Measurements from ENCODE around the gene ARHGAP21.
A peak's percentile ranks its signal among the peaks of the same experiment; 100 is the strongest.
"Not testable (repeated sequence)": the region's sequence is repeated elsewhere in the genome, so short reads cannot be mapped to it uniquely, and the experiment has no call there.

Gene ARHGAP21

DNA sequence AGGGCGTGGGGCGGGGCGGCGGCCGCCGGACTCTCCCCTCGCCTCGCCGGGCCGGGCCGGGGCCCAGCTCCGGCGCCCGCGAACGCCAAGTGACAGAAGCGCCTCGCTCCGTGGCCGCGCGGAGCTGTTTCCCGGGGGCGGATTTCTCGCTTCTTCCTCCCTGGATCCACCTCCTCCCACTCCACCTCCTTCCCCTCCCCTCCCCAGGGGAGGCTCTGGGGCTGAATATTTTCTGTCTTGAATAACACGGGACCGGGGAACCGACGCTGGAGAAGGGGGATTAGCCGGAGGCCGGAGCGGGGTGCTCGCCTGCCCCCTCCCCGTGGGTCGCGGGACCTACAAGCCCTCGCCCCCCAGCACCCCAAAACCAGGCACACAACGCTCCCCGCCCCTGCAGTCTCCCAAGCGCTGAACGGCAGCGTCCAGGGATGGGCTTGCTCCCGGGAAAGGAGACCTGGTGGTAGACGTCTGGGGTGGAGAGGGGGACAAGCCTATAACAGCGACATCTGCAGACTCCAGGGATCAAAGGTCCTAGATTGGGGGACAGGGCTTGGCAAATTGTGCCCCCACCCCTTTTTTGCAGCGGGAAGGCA is at the start of gene ARHGAP21:
Gene ARHGAP21, minus strand, starts transcription at position 100 of the 593 bp plus-strand sequence. CDS start 1,988 bp downstream, outside the sequence.
- peak; percentile 24 to 27 for DNase-seq

DNA sequence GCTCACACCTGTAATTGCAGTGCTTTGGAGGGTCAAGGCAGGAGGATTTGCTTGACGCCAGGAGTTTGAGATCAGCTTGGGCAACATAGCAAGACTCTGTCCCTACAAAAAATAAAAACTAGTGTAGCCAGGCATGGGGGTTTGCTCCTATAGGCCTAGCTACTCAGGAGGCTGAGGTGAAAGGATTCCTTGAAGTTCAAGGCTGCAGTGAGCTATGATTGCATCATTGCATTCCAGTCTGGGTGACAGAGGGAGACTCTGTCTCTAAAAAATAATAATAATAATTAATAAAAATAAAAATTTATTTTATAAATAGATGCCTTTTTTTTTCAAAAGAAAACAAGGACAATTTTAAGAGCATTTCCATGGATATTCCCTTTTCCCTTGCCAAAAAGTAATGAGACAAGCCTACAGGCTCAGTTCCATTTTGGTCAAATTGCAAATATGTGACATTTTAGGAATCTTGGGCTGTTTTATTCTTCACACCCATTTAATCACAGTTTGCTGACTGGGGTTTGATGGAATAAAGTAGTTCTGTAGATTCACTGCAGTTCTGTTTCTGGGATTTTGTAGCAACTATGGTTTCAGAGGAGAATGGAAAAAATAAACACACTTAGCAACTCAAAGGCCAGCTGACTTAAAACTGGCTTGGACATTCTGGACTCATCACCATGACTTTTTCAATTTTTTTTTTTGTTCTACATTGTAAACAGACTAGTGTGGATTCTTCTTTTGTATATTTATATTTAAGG is 48.4 kb upstream of the ARHGAP21 start:
- DNase-seq, result no peak

- DNase-seq, result not testable (repeated sequence)
Observed at GRCh38 chr10:24764991-24765390, 41.3 kb upstream of the ARHGAP21 start.

- DNase-seq, result no peak
Observed at GRCh38 chr10:24762966-24763623, 39.4 kb upstream of the ARHGAP21 start.

DNA sequence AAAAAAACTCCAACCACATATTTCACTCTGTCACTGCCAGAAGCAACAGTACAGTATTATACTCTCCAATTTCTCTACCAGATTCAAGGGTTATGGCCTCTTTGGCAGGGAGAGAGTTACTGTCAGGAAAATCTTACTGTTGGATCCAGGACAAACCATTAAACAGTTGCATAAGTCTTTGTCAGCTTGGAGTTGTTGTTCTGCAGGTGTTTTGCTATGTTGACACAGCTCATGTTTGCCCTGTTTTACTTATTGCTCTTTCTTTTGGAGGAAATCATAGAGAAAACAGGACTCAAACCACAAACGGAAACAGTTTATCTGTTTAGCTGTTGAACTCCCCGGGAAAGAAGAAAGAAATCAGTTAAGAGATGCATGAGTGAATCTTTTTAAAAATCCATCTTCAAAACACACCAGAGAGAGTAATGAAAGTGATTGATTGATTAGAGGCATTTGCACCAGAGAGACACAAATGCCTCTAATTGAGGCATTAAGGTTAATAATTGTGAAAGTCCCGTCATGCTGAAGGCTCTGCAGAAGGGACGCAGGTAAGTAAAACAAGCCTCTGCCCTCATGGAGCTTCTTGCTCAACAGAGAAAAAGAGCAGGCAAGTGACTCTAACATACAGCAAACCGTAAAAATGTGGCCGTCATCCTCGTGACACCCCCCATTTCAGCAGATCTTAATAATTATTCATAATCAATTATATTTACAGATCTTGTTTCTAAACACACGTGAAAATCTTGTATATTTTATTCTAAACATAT is 38.7 kb upstream of the ARHGAP21 start:
- DNase-seq, result no peak

DNA sequence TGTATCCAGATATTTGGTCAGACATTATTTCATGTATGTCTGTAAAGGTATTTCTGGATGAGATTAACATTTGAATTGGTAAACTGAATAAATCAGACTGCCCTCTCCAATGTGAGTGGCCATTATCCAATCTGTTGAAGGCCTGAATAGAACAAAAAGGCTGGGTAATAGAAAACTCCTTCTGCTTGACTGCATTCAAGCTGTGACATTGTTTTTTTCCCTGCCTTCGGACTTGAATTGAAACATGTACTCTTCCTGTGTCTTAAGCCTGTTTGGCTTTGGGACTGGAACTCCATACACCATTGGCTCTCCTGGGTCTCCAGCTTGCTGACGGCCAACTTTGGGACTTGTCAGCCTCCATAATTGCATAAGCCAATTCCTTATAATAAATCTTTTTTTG is 36.0 kb upstream of the ARHGAP21 start:
- DNase-seq, result no peak

DNA sequence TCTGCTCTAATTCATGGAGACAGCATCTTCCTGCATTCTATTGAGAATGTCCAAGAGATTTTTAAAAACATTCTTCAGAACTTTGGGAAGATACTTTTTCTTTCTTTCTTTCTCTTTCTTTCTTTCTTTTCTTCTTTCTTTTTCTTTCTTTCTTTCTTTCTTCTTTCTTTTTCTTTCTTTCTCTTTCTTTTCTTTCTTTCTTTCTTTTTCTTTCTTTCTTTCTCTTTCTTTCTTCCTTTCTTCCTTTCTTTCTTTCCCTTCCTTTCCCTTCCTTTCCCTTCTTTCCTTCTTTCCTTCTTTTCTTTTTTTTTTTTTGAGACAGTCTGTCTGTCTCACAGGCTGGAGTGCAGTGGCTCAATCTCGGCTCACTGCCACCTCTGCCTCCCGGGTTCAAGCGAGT is 34.6 kb upstream of the ARHGAP21 start:
- DNase-seq, result not testable (repeated sequence)

- no peak for DNase-seq
Observed at GRCh38 chr10:24756283-24756682, 32.6 kb upstream of the ARHGAP21 start.

DNA sequence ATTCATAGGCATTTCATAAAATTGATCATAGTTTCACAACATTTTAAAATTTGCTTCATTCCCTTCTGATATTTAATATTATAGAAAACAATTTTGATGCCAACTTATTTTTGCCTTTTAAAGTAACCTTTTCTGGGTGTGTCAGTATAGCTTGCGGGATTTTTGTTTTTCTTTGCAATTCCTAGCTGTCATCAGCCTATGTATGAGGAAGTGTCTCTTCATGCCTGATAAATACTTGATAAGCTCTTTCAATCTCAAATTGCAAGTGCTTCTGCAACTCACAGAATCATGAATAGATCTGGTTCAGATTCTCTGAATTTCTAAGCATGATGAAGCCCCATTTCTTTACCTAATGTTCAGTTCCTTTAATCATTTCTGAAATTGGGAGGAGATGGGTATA is 28.0 kb upstream of the ARHGAP21 start:
- no peak for DNase-seq

GRCh38 chr10:24750695-24751094 is 27.0 kb upstream of the ARHGAP21 start:
- no peak for DNase-seq

- DNase-seq, result no peak
Observed at GRCh38 chr10:24748214-24748613, 24.5 kb upstream of the ARHGAP21 start.

GRCh38 chr10:24744946-24745345 is 21.3 kb upstream of the ARHGAP21 start:
- no peak for DNase-seq

GRCh38 chr10:24740714-24741113 is 17.0 kb upstream of the ARHGAP21 start:
- no peak for DNase-seq

- DNase-seq, result no peak
Observed at GRCh38 chr10:24737001-24737400, 13.3 kb upstream of the ARHGAP21 start.

GRCh38 chr10:24731942-24732341 is 8.3 kb upstream of the ARHGAP21 start:
- DNase-seq, result no peak

- DNase-seq, result no peak
Observed at GRCh38 chr10:24730811-24731210, 7.1 kb upstream of the ARHGAP21 start.

DNA sequence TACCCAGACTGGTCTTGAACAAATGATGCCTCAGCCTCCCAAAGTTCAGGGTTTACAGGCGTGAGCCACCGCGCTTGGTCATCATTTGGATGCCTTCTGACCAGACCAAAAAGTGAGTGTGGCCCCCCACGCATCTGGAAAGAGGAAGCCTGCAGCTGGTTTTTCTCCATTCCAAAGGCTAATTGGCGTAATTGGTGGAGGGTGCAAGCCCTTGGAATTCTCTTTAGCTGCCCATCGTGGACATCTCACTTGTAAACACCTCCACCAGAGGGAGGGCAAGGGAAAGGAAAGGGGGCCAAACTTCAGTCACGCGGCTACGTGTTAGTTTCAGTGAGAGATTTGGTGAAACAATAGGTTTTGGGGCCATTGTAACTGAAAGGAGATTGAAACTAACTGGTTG is 4.1 kb upstream of the ARHGAP21 start:
- no peak for DNase-seq

DNA sequence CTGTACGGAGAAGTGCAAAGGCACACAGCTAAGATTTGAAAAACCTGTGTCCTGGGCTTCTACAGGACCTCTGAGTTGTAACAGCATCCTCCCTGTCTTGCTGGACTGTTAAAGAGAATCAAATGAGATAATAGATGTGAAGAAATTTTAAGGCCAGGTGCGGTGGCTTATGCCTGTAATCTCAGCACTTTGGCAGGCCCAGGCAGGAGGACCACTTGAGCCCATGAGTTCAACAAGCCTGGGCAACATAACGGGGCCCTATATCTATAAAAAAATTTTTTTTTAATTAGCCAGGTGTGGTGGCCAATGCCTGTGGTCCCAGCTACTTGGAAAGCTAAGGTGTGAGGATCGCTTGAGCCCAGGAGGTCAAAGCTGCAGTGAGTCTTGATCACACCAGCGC is 2.9 kb upstream of the ARHGAP21 start:
- DNase-seq, result no peak

GRCh38 chr10:24726029-24726428 is 2.3 kb upstream of the ARHGAP21 start:
- DNase-seq, result not testable (repeated sequence)

DNA sequence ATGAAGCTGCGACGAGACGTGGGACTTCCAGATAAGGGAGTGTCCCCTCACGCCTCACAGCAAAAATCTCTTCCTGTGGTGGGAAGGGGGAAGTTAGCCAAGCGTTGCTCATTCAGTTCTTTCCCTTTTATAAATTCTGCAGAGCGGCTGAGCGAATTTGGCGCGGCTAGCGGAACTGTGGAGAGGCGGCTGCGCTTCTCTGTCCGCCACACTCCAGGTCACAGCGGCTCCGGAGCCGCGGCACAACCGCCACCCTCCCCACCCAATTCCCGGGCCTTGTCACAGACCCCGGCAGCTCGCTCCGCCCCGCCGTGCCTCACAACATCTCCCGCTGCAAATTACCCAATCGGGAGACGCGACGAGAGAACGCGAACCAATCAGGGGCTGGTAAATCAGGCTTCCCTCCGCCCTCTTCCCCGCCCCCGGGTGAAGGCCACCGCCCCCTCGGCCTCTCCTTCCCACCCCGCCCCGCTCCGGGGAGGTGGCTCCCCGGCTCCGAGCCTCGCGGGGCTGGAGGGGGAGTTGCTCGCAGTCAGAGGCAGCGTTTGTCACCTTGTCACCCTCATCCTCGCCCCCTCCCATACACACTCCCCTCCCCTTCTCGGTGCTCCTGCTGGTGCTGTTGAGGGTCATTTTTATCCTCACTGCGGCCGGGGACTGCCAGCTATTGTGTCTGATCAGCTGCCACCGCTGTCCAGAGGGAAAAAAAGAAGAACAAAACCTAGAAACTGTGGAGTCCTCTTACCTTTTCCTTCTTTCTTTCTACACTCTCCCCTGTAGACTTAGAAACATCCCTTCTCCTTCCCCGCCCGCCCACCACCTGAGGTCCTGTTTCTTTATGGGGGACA is 918 bp upstream of the ARHGAP21 start:
- DNase-seq, result peak; percentile 94 to 96

- peak; percentile 6 to 9 for DNase-seq
Observed at GRCh38 chr10:24723386-24723787, 300 bp downstream of the ARHGAP21 start.

- peak; percentile 33 to 36 for DNase-seq
Observed at GRCh38 chr10:24722676-24723385, 856 bp downstream of the ARHGAP21 start.
